HepG2 (cell line): Measurements from ENCODE around the gene TRIM36.

Experiments
- EP300 ChIP-seq, 3 experiments: sonication (generic) in 1 of 3; formaldehyde crosslinking in 1 of 3; IDR thresholded peaks; 2 replicates each; pipeline versions ENCODE4 v1.5.1 to v1.6.1; 2011 to 2020; ENCODE audit warnings: low read depth in 2 of 3, low read length in 2 of 3, borderline replicate concordance in 1 of 3, improper control_type of control experiment in 1 of 3, mild to moderate bottlenecking in 1 of 3, missing genetic modification reagents in 1 of 3, moderate library complexity in 1 of 3
- POLR2A ChIP-seq, 2 experiments: IDR thresholded peaks; 2 replicates each; pipeline ENCODE4 v1.6.1; 2011; ENCODE audit warnings: low read depth in 2 of 2, low read length in 2 of 2, mild to moderate bottlenecking in 1 of 2, moderate library complexity in 1 of 2; ENCODE audit not compliant: insufficient read depth in 1 of 2
- ZSCAN29 ChIP-seq: sonication (generic); formaldehyde crosslinking; conservative IDR thresholded peaks from 2 replicates; pipeline ENCODE4 v1.4.0; 2020; ENCODE audit warnings: mild to moderate bottlenecking, missing genetic modification reagents
- TF ChIP-seq, protein P1 (sequence below): IDR thresholded peaks from 2 replicates; pipeline ENCODE4 v1.6.1; 2016; ENCODE audit warnings: low read depth, control low read depth

DNA sequence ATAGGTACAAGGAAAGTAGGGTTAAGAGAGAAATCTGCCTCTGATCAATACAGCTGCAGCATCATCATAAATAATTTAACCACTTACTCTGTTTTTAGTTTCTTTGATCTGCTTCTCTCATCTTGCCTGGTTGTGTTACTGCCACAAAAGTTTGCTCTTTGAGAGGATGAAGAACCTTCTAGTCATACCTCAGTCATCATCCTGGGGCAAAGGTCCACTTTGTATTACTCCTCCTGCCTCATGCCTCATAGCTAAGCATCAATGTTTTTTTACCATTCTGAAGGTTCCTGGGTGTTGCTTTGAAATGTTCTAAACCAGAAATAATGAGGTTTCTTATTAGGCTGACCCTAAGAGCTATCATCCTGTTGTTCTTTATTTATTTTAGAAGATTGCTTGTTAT is 17.1 kb upstream of the TRIM36 start:
- no peak for TF ChIP-seq ZSCAN29 (CRISPR knock-in tag)
- no peak for TF ChIP-seq EP300 (IDR thresholded peaks at IDR 0.05; ENCODE audit: low read depth in 2 of 2, low read length in 2 of 2)
- no peak for TF ChIP-seq EP300 (CRISPR knock-in tag; IDR thresholded peaks at IDR 0.05; ENCODE audit: borderline replicate concordance)
- TF ChIP-seq, protein P1, sequence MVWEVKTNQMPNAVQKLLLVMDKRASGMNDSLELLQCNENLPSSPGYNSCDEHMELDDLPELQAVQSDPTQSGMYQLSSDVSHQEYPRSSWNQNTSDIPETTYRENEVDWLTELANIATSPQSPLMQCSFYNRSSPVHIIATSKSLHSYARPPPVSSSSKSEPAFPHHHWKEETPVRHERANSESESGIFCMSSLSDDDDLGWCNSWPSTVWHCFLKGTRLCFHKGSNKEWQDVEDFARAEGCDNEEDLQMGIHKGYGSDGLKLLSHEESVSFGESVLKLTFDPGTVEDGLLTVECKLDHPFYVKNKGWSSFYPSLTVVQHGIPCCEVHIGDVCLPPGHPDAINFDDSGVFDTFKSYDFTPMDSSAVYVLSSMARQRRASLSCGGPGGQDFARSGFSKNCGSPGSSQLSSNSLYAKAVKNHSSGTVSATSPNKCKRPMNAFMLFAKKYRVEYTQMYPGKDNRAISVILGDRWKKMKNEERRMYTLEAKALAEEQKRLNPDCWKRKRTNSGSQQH (CRISPR knock-in tag), result no peak
- TF ChIP-seq POLR2A (IDR thresholded peaks at IDR 0.05; ENCODE audit: insufficient read depth in 1 of 2, low read depth in 2 of 2, low read length in 2 of 2), result no peak
